PC-9 (cell line): ENCODE data around the gene FAM193A. TPM values are rescaled to one million over a fixed set of nuclear protein-coding genes. Genes with fewer than 3 reads are reported as not detected.
A peak's percentile ranks its signal among the peaks of the same experiment; 100 is the strongest.

ENCODE experiments used
- Bru-seq: library from RNA; stranded (reverse); fragments of 400-500 nt; gene quantifications from one replicate; lab custom pipeline; 2021; lab: Mats Ljungman, UMichigan
- BruChase-seq, 2 experiments: library from RNA; stranded (reverse); fragments of 400-500 nt; gene quantifications; one replicate each; lab custom pipeline; 2021; lab: Mats Ljungman, UMichigan
- BruUV-seq: library from RNA; stranded (reverse); fragments of 400-500 nt; replicated peaks from 2 replicates; lab custom pipeline; 2021; lab: Mats Ljungman, UMichigan
- CTCF ChIA-PET: fragments of 300-600 bp; sonication (Branson Sonifier 250); formaldehyde crosslinking; loops from one replicate; lab custom pipeline; 2022; ENCODE audit warnings: antibody characterized with exemption; lab: Charles Lee
- POLR2A ChIA-PET: fragments of 300-600 bp; sonication (Branson Sonifier 250); formaldehyde crosslinking; loops from one replicate; lab custom pipeline; 2022; ENCODE audit warnings: antibody characterized with exemption; ENCODE audit not compliant: unreplicated experiment; lab: Charles Lee
- DNase-seq, 2 experiments: peaks; one replicate each; pipeline versions ENCODE4 v3.0.0 to v3.0.0-alpha.2; 2015 to 2022; ENCODE audit warnings: mixed read lengths in 1 of 2
- H2AFZ ChIP-seq: fragments of 200-600 bp; sonication (generic); 2 replicates; pipeline ENCODE4 v1.8.1; 2017; ENCODE audit warnings: antibody characterized with exemption
- H3F3A ChIP-seq: fragments of 200-600 bp; sonication (generic); 2 replicates; pipeline ENCODE4 v1.8.1; 2017; ENCODE audit warnings: antibody characterized with exemption, mild to moderate bottlenecking, low read depth; ENCODE audit not compliant: insufficient read depth
- H3K27ac ChIP-seq: fragments of 200-600 bp; sonication (generic); 2 replicates; pipeline ENCODE4 v1.6.1; 2016; ENCODE audit warnings: mixed run types
- H3K27me3 ChIP-seq: fragments of 200-600 bp; sonication (generic); 2 replicates; pipeline ENCODE4 v1.6.1; 2016; ENCODE audit warnings: low read depth, mixed run types; ENCODE audit not compliant: insufficient read depth
- H3K36me3 ChIP-seq: fragments of 200-600 bp; sonication (generic); 2 replicates; pipeline ENCODE4 v1.6.1; 2016; ENCODE audit warnings: low read depth, mixed run types
- H3K4me1 ChIP-seq: fragments of 200-600 bp; sonication (generic); replicated peaks from 2 replicates; pipeline ENCODE4 v1.6.1; 2016; ENCODE audit warnings: mixed run types; ENCODE audit not compliant: insufficient read depth
- H3K4me2 ChIP-seq: fragments of 200-600 bp; sonication (generic); 2 replicates; pipeline ENCODE4 v1.6.1; 2017; ENCODE audit warnings: mixed run types
- H3K4me3 ChIP-seq: fragments of 200-600 bp; sonication (generic); 2 replicates; pipeline ENCODE4 v1.6.1; 2016; ENCODE audit warnings: mixed run types
- H3K79me2 ChIP-seq: fragments of 200-600 bp; sonication (generic); 2 replicates; pipeline ENCODE4 v1.6.1; 2017; ENCODE audit warnings: low read depth, mixed run types
- H3K9me2 ChIP-seq: fragments of 200-600 bp; sonication (generic); 2 replicates; pipeline ENCODE4 v1.8.1; 2017; ENCODE audit warnings: mild to moderate bottlenecking; ENCODE audit not compliant: insufficient read depth
- H3K9me3 ChIP-seq: fragments of 200-600 bp; sonication (generic); 2 replicates; pipeline ENCODE4 v1.8.1; 2016; ENCODE audit warnings: low read depth; ENCODE audit not compliant: insufficient read depth
- H4K20me1 ChIP-seq: fragments of 200-600 bp; sonication (generic); 2 replicates; pipeline ENCODE4 v1.8.1; 2017; ENCODE audit not compliant: insufficient read depth
- EZH2 ChIP-seq: fragments of 200-600 bp; sonication (generic); IDR thresholded peaks from 2 replicates; pipeline ENCODE4 v1.8.0; 2017; ENCODE audit warnings: antibody characterized with exemption, low read depth
- intact Hi-C: fragments of 100-400 bp; cut with micrococcal nuclease; formaldehyde crosslinking; loops from one replicate; pipeline ENCODE4 v1.10.0; 2022; ENCODE audit not compliant: unreplicated experiment
- long read RNA-seq: library from polyadenylated mRNA; stranded (forward); transcript quantifications from one replicate; pipeline ENCODE4 v2.0.0, GENCODE V29; 2022
- total RNA-seq: library from RNA; stranded (reverse); gene quantifications from 2 replicates; pipeline ENCODE4 v1.2.3, GENCODE V29; 2021
- TF ChIP-seq, protein P1 (sequence below): fragments of 200-600 bp; sonication (generic); conservative IDR thresholded peaks from 2 replicates; pipeline ENCODE4 v1.6.1; 2017; ENCODE audit warnings: mixed run types, antibody characterized with exemption, mild to moderate bottlenecking, moderate library complexity

FAM193A gene, protein sequence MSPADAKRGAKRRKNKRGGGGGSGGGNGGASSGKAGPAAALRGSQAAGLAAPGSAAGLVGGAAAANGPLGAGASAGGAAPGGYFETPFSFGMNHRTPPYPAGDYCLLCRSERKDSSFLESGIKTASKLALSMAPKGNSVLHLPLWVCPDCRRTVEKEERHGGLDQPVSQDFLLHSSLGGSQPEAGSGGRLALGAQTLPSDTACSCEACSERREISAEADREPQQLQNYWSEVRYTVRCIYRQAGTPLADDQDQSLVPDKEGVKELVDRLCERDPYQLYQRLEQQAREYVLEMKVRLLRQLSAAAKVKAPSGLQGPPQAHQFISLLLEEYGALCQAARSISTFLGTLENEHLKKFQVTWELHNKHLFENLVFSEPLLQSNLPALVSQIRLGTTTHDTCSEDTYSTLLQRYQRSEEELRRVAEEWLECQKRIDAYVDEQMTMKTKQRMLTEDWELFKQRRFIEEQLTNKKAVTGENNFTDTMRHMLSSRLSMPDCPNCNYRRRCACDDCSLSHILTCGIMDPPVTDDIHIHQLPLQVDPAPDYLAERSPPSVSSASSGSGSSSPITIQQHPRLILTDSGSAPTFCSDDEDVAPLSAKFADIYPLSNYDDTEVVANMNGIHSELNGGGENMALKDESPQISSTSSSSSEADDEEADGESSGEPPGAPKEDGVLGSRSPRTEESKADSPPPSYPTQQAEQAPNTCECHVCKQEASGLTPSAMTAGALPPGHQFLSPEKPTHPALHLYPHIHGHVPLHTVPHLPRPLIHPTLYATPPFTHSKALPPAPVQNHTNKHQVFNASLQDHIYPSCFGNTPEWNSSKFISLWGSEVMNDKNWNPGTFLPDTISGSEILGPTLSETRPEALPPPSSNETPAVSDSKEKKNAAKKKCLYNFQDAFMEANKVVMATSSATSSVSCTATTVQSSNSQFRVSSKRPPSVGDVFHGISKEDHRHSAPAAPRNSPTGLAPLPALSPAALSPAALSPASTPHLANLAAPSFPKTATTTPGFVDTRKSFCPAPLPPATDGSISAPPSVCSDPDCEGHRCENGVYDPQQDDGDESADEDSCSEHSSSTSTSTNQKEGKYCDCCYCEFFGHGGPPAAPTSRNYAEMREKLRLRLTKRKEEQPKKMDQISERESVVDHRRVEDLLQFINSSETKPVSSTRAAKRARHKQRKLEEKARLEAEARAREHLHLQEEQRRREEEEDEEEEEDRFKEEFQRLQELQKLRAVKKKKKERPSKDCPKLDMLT (N-terminal part only)
- total RNA-seq (20.1 and 23.4 TPM in 2 replicates), Bru-seq, nascent RNA (percentile 81 among the genes with signal in this experiment), BruChase-seq, experiment 1, labeled RNA remaining after a 2-hour chase (percentile 72 among the genes with signal in this experiment), BruChase-seq, experiment 2, labeled RNA remaining after a 6-hour chase (percentile 71 among the genes with signal in this experiment)
- long read RNA-seq, full-length matches to known transcripts = 4 of 24 reads
- long read RNA-seq, partial matches to known transcripts = 4 of 24 reads
- long read RNA-seq, other reads (novel, unspliced or antisense) = 16 of 24 reads

DNA sequence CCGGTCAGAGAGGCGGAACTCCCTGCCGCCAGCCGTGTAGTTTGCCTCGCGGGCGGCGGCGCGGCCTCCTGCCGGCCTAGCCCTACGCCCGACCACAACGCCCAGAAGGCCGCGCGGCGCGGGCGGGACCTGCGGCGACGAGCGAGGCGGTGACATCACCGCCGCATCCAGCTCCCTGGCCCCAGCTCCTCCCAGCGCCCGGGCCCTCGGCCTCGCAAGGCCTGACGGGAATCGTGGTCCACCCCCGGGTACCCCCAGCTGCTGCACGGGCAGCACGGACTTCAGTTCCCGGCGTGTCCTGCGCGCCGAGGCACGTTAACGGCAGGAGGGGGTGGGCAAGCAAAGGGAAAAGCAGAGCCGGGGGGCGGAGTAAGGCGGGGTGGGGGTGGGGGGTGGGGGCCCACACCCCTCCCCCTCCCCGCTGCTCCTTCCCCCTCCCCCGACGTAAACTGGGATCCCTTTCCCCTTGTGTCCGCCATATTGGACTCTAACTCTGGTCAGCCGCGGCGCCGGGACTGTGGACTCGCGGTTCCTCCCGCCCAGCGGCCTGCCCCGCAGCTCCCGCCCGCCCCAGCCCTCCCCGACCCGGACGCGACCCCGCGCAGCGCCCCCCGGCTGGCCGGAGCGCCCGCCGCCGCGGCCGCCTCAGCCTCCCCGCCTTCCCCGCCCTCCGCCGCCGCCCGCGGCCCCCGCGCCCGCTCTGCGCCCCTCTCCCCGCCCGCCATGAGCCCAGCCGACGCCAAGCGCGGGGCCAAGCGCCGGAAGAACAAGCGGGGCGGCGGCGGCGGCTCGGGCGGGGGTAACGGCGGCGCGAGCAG, at the start of gene FAM193A:
FAM193A (plus strand) TSS at position 455 of the 818 bp plus-strand sequence; CDS start at position 724, 269 bp downstream.
- Histone ChIP-seq H3K4me1 (peaks cover 13% of the 10 kb centered on the region; the same call in 1 of the 2 replicates), H3K36me3 (no peaks in the 10 kb centered on the region), H3F3A (no peaks in the 10 kb centered on the region), H3K27me3 (no peaks in the 10 kb centered on the region), H3K9me2 (no peaks in the 10 kb centered on the region), H3K4me3 (peak within 1 kb of the TSS; percentile 81), H3K9me3 (no peaks in the 10 kb centered on the region), H2AFZ (peak within 1 kb of the TSS; percentile 88), H3K79me2 (peaks cover 40% of the 10 kb centered on the region), H3K4me2 (peak within 1 kb of the TSS; percentile 97), H4K20me1 (peaks cover 15% of the 10 kb centered on the region), H3K27ac (peak within 1 kb of the TSS; percentile 44; the same call in 1 of the 2 replicates)
- TF ChIP-seq, protein P1, sequence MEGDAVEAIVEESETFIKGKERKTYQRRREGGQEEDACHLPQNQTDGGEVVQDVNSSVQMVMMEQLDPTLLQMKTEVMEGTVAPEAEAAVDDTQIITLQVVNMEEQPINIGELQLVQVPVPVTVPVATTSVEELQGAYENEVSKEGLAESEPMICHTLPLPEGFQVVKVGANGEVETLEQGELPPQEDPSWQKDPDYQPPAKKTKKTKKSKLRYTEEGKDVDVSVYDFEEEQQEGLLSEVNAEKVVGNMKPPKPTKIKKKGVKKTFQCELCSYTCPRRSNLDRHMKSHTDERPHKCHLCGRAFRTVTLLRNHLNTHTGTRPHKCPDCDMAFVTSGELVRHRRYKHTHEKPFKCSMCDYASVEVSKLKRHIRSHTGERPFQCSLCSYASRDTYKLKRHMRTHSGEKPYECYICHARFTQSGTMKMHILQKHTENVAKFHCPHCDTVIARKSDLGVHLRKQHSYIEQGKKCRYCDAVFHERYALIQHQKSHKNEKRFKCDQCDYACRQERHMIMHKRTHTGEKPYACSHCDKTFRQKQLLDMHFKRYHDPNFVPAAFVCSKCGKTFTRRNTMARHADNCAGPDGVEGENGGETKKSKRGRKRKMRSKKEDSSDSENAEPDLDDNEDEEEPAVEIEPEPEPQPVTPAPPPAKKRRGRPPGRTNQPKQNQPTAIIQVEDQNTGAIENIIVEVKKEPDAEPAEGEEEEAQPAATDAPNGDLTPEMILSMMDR = no peak
- TF ChIP-seq EZH2 = no peak
- POLR2A ChIA-PET = interaction anchor here (0.6 to 0.7 kb wide), 4 partner anchors 21 to 401 kb away, joined by 3 to 8 read pairs (median 4); no protein-coding TSS in a partner anchor
- DNase-seq = peak; percentile 96 to 99
- intact Hi-C loops = loop anchor here (2.0 to 5.0 kb wide), 3 partner anchors 68 to 400 kb away; partner anchors contain the start of genes HAUS3, POLN and RNF4
- CTCF ChIA-PET = interaction anchor here (0.7 kb wide), 1 partner anchor 119 kb away, joined by 8 read pairs; no protein-coding TSS in a partner anchor
- no TSS peak for BruUV-seq

DNA sequence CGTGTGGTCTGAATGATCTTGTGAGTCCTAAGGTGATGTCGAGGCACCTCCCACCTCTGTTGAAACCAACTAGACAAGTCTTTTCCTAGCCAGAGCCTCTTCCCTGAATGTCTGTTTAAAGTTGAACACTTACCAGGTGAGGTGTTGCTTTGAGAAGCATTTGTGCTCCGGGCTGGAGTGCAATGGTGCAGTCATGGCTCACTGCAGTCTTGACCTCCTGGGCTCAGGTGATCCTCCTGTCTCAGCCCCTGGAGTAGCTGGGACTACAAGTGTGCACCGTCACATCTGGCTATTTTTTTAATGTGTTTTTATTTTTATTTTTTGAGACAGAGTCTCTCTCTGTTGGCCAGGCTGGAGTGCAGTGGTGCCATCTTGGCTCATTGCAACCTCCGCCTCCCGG, 49.5 kb upstream of the FAM193A start:
- no peak overlapping the region for H3K4me3 ChIP-seq
- H3K4me1 ChIP-seq = 0 out of 2 replicates have a peak, but pooled peaks cover 5% of the 10 kb centered on the region
- H3K9me3 ChIP-seq = no peaks in the 10 kb centered on the region
- intact Hi-C loops = no loop called here
- no peak overlapping the region for H3K4me2 ChIP-seq
- no peak overlapping the region for H2AFZ ChIP-seq
- H3K36me3 ChIP-seq = 0 out of 2 replicates have a peak, but pooled peaks cover 8% of the 10 kb centered on the region
- H3K27me3 ChIP-seq = no peaks in the 10 kb centered on the region
- peaks cover 6% of the 10 kb centered on the region; the same call in 1 of the 2 replicates for H3F3A ChIP-seq
- H3K9me2 ChIP-seq = no peaks in the 10 kb centered on the region
- ChIA-PET CTCF (no interaction called here), POLR2A (no interaction called here)
- BruUV-seq = no TSS peak
- no peak overlapping the region for H3K27ac ChIP-seq
- no peak for DNase-seq
- no peak for TF ChIP-seq EZH2
- TF ChIP-seq, protein P1 = no peak
- peaks cover 77% of the 10 kb centered on the region for H3K79me2 ChIP-seq
- H4K20me1 ChIP-seq = peaks cover 60% of the 10 kb centered on the region
